ENCODE data around the gene GALNS. TPM values are rescaled to one million over a fixed set of nuclear protein-coding genes. Genes with fewer than 3 reads are reported as not detected.

GALNS gene
- total and polyA plus RNA-seq, 2 donors (not counting 1 experiment from before 2014, with no cell fraction given), result 10.6 to 29.6 TPM

DNA sequence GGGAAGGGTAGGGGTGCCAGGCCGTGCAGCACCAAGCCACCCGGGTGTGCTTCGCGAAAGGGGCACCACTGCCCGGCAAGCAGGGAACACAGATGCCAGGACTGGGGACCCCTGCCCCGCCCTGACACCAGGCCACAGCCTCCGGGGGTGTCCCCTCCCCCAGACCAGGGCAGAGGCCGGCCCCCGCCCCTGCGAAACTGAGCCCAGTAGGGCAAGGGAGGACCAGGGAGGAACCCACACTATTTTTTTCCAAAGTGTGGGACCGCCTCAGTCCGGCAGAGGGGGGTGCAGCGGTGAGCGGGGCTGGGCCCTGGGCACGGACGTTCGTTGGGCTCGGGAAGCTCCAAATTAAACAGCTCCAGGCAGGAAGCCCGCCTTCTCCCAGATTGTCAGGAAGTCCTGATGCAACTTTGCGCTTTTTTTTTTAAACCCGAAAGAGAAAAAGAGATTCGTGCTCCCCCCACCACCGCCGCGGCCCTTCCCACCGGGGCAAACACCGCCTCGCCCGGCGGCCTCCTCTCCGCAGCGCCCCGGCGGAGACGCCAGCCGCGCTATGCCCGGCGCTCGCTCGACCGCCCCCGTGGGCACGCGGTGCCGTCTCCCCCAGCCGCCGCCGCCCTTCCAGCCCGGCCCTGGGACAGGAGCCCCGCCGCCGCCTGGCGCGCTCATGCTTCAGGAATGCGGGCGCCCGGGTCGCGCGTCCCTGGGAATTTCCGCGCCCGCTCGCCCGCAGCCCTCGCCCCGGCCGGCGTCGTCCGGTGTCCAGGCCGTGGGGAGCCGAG lies 72.5 kb downstream of the GALNS start:
- DNase-seq (ENCODE audit: low read depth in 2 of 2), result peak; percentile 75 to 85
- Histone ChIP-seq H4K20me1 (ENCODE audit: control insufficient read depth, extremely low read depth, insufficient read depth, low read length) (peaks cover 1% of the 10 kb centered on the region), H3K4me2 (ENCODE audit: extremely low read depth, insufficient read depth, low read length) (peak overlapping the region; percentile 79), H3K79me2 (ENCODE audit: control insufficient read depth, insufficient read depth, low read length) (peaks cover 48% of the 10 kb centered on the region), H3K36me3 (ENCODE audit: control insufficient read depth, insufficient read depth, low read length) (peaks cover 1% of the 10 kb centered on the region), H3K27ac (ENCODE audit: insufficient read depth, low read length) (peak overlapping the region; percentile 83), H2AFZ (ENCODE audit: low read length) (no peak overlapping the region), H3K4me1 (ENCODE audit: control insufficient read depth, extremely low read depth, insufficient read depth, low read length) (peaks cover 35% of the 10 kb centered on the region), H3K9ac (ENCODE audit: insufficient read depth, low read length) (peak overlapping the region; percentile 86), H3K4me3 (replicated peaks in 1 of 4; ENCODE audit: control extremely low read depth in 1 of 4, insufficient read depth in 1 of 4, low read depth in 3 of 4, low read length in 4 of 4) (peak overlapping the region; percentile 65 to 97 (median 80)), H3K27me3 (ENCODE audit: control insufficient read depth, insufficient read depth, low read length) (no peaks in the 10 kb centered on the region), H3K9me3 (ENCODE audit: control insufficient read depth, insufficient read depth, low read depth, low read length) (no peaks in the 10 kb centered on the region)
- TF ChIP-seq EZH2 (IDR thresholded peaks at IDR 0.05; ENCODE audit: low read length, missing control alignments), result no peak
- TF ChIP-seq, protein P1, sequence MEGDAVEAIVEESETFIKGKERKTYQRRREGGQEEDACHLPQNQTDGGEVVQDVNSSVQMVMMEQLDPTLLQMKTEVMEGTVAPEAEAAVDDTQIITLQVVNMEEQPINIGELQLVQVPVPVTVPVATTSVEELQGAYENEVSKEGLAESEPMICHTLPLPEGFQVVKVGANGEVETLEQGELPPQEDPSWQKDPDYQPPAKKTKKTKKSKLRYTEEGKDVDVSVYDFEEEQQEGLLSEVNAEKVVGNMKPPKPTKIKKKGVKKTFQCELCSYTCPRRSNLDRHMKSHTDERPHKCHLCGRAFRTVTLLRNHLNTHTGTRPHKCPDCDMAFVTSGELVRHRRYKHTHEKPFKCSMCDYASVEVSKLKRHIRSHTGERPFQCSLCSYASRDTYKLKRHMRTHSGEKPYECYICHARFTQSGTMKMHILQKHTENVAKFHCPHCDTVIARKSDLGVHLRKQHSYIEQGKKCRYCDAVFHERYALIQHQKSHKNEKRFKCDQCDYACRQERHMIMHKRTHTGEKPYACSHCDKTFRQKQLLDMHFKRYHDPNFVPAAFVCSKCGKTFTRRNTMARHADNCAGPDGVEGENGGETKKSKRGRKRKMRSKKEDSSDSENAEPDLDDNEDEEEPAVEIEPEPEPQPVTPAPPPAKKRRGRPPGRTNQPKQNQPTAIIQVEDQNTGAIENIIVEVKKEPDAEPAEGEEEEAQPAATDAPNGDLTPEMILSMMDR (conservative IDR thresholded peaks at IDR 0.05 in 1 of 2, IDR thresholded peaks at IDR 0.05 in 1 of 2; ENCODE audit: low read depth in 1 of 2, low read length in 2 of 2), result peak; percentile 55 to 56

DNA sequence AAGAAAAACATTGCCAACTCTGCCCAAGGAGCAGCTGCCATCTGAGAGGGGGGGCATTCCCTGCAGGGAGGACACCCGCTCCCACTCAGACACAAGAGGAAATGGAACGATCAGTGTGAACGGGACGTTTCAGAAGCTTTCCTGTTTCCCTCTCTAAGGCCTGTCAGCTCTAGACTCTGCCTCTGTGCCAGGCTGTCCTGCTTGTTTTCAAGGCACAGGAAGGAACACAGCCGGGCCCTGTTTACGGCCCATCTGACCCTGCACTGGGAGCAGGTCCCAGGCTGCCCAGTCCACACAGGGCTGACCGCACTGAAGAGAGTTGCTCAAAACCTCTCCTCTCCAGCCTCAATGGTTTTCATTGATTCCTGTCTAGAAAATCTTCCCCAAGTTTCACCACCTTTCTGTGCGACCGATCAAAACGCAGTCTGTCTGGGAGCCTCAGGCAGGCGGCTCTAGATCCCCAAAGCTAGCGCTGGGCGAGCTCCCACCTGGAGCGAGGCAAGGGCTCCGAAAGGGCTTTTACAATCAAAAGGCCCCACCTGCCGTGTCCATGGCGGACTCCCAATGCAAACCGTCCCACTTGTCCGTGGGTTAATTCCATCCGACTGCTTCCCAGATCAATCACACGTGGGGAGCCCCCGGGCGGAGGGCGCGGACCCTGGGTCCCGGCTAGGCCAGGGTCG lies 73.2 kb downstream of the GALNS start:
- no peaks in the 10 kb centered on the region for H3K27me3 ChIP-seq (ENCODE audit: control insufficient read depth, insufficient read depth, low read length)
- peak; percentile 37 to 47 for DNase-seq (ENCODE audit: low read depth in 2 of 2)
- H3K9ac ChIP-seq (ENCODE audit: insufficient read depth, low read length), result peak overlapping the region; percentile 86
- no peak overlapping the region for H2AFZ ChIP-seq (ENCODE audit: low read length)
- H4K20me1 ChIP-seq (ENCODE audit: control insufficient read depth, extremely low read depth, insufficient read depth, low read length), result peaks cover 1% of the 10 kb centered on the region
- H3K36me3 ChIP-seq (ENCODE audit: control insufficient read depth, insufficient read depth, low read length), result peaks cover 1% of the 10 kb centered on the region
- peak overlapping the region; percentile 79 for H3K4me2 ChIP-seq (ENCODE audit: extremely low read depth, insufficient read depth, low read length)
- peaks cover 56% of the 10 kb centered on the region for H3K79me2 ChIP-seq (ENCODE audit: control insufficient read depth, insufficient read depth, low read length)
- H3K4me1 ChIP-seq (ENCODE audit: control insufficient read depth, extremely low read depth, insufficient read depth, low read length), result peaks cover 36% of the 10 kb centered on the region
- peak overlapping the region; percentile 65 to 97 (median 80) for H3K4me3 ChIP-seq (replicated peaks in 1 of 4; ENCODE audit: control extremely low read depth in 1 of 4, insufficient read depth in 1 of 4, low read depth in 3 of 4, low read length in 4 of 4)
- H3K9me3 ChIP-seq (ENCODE audit: control insufficient read depth, insufficient read depth, low read depth, low read length), result no peaks in the 10 kb centered on the region
- TF ChIP-seq, protein P1 (conservative IDR thresholded peaks at IDR 0.05 in 1 of 2, IDR thresholded peaks at IDR 0.05 in 1 of 2; ENCODE audit: low read depth in 1 of 2, low read length in 2 of 2), result no peak
- TF ChIP-seq EZH2 (IDR thresholded peaks at IDR 0.05; ENCODE audit: low read length, missing control alignments), result no peak
- H3K27ac ChIP-seq (ENCODE audit: insufficient read depth, low read length), result peak overlapping the region; percentile 83
